Measurements from ENCODE around the gene SNN. TPM values are rescaled to one million over a fixed set of nuclear protein-coding genes. Genes with fewer than 3 reads are reported as not detected.

SNN gene
- total RNA-seq, result 143 TPM

- DNase-seq, result peak; percentile 80
Measured at GRCh38 chr16:11667824-11668622, at the start of gene SNN. Gene SNN (plus strand): TSS chr16:11668455. CDS start chr16:11676060, 7,605 bp downstream.

GRCh38 chr16:11619327-11619851 lies 48.9 kb upstream of the SNN start:
- no peak for DNase-seq

- no peak for DNase-seq
Measured at GRCh38 chr16:11620243-11621003, 47.8 kb upstream of the SNN start.

GRCh38 chr16:11621539-11621919 lies 46.7 kb upstream of the SNN start:
- no peak for DNase-seq

- DNase-seq, result no peak
Measured at GRCh38 chr16:11621920-11622651, 46.2 kb upstream of the SNN start.

- no peak for DNase-seq
Measured at GRCh38 chr16:11624205-11624604, 44.0 kb upstream of the SNN start.

- no peak for DNase-seq
Measured at GRCh38 chr16:11624636-11625607, 43.3 kb upstream of the SNN start.

GRCh38 chr16:11625769-11626168 lies 42.5 kb upstream of the SNN start:
- DNase-seq, result no peak

GRCh38 chr16:11626657-11627291 lies 41.5 kb upstream of the SNN start:
- no peak for DNase-seq

- DNase-seq, result no peak
Measured at GRCh38 chr16:11627292-11627663, 41.0 kb upstream of the SNN start.

- no peak for DNase-seq
Measured at GRCh38 chr16:11627822-11628457, 40.3 kb upstream of the SNN start.

GRCh38 chr16:11629071-11630030 lies 38.9 kb upstream of the SNN start:
- no peak for DNase-seq

- DNase-seq, result no peak
Measured at GRCh38 chr16:11630046-11630767, 38.0 kb upstream of the SNN start.

- no peak for DNase-seq
Measured at GRCh38 chr16:11630768-11631056, 37.5 kb upstream of the SNN start.

- no peak for DNase-seq
Measured at GRCh38 chr16:11631214-11631613, 37.0 kb upstream of the SNN start.

- no peak for DNase-seq
Measured at GRCh38 chr16:11632455-11632939, 35.8 kb upstream of the SNN start.

- DNase-seq, result no peak
Measured at GRCh38 chr16:11633113-11633512, 35.1 kb upstream of the SNN start.

GRCh38 chr16:11634312-11634711 lies 33.9 kb upstream of the SNN start:
- no peak for DNase-seq
